GM19035 (cell line): ENCODE results near the gene NPY1R.

ENCODE experiments used
- ATAC-seq: cut with Tn5 transposase; IDR thresholded peaks from one replicate; pipeline ENCODE4 v1.9.1; 2021; ENCODE audit not compliant: unreplicated experiment

The NPY1R gene

DNA sequence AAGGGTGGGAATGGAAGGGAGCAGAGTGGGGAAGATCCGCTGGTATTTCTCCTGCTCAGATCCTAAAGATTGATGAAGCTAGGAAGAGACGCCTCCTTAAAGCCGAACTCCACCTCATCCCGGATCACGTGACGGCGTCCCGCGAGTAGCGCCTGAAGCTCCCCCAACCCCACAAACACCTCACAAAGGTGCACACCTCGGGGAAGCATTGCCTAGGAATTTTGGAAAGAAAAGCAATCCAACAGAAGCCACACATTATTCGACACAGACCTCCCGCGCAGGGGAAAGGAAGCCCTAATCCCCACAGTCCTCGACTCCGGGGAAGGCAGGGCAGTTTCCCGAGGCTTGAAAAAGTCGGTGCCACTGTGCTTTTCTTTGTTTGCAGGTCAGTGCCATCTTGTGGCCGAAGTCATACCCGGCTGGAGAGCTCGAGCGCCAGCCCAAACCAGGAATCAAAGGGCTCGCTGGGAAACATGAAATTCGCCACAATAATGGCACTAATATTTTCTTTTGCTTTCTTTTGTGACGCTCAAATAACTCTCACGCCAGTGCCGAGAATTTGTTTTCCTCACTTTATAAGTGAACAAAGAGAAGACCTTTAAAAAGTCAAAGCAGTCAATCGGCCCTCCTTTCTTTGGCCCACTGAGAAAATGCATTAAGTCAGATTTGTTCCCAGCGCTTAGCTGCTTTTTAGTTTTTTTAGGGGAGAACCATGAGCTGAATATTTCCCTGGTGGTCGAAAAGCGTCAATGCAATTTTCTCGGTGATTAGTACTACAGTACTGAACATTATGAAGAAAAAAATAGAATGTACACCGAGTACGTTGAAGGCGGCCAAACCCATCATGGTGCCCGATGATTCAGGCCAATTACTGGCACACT lies at the start of gene NPY1R:
NPY1R (minus strand) TSS at position 71 of the 881 bp plus-strand sequence. CDS start 6,042 bp downstream, outside the sequence.
- ATAC-seq = peak; percentile 88

DNA sequence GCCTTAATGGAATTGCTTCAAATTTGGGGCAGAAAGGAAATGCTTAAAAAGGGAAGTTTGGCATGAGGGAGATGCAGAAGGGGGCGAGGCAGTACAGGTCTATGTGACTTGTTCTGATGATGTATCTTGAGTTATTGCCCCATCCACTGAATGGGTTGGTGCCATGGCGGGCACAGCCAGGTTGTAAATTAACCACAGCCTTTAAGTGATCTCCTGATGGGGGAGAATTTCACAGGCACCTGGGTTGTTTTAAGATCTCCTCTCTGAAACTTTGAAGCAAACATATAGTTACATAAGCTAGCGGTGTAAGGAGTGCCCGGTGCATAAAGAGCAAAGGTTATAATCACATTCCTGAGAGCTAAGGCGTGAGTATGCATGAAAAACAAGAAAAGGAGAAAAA lies 48.3 kb upstream of the NPY1R start:
- no peak for ATAC-seq

DNA sequence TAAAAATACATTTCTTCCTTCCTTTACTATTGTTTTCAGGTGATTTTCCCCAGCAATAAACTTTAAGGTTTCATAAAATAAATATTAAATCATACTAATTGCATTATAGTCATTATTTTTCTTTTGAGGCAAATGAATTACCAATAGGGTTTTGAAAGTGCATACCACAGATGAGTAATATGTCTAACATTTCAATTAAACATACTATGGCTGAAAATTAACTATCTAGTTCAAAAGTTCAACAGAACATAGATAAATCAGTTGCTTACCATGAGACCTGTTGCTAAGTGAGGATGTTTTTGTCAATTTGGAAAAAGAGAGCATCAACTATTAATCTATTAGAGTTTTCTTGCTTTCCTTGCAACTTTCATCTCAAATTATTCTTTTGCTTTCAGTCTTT lies 46.3 kb upstream of the NPY1R start:
- no peak for ATAC-seq

DNA sequence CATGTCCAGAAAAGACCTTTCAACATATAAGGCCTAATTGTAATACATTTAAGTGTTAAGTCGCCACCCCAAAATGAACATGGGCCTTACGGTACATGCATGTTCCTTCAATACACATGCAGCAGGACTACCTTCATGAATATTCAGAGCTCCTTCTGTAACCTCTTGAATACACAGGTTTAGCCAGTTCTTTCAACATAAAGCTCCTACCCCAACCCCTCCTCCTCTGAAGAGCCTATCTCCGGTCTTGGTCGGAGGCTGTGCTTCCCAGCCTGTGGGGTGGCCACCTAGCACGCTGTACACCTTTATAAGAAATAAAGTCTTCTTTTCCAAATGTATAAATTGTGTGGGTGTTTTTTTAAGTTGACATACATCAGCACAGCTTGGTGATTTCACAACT lies 39.6 kb upstream of the NPY1R start:
- ATAC-seq = no peak

DNA sequence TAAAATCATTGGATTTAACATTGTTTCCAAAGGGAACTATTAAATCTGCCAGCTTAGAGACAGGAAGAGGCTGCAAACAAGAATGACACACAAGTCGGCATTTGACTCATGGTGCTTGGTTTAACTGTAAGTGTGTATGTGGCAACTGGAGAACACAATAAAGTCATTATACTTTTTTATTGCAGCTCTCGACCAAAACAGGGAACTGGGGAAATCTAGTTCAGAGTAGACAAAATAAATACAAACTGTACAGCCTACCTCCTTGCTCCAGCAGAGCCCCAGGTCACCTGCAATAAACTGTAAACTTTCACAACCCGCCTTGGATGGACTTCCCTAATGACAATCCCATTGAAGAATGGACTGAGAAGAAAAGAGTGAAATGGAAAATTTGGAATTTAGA lies 35.3 kb upstream of the NPY1R start:
- no peak for ATAC-seq

DNA sequence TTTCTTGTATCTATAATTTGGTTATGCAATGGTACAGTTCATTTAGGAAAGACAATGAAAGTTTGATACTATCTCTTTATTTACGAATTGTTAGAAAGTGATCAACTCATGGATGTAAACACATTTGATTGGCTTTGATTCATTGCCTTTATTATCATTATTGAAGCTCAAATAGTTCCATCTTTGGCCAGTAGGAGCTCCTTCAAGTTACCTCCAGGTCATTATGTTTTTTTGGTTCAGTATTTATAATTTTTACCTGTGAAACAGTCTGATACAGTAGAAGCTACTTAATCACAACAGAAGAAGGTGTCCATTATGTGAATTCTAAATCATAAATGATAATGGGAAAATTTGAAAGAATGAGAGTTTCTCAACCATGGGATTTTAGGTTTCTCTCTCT lies 23.7 kb upstream of the NPY1R start:
- ATAC-seq = no peak

DNA sequence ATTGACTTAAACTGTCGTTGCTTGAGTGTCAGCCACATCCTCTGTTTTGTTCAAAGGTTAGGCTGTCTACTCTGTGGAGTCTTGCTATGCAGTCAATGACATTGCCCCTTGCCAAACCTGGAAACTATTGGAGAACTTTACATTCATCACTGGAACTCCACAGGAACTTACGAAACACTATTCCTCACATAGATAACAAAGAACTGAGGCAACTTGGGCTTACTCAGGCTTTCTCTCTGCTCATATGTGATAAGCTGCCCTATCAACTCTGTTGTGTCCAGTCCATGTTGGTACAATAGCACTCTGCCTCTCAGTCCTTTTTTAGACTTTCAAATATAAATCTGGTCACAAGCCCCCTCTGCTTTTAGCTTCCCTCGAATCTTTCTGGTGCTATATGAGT lies 20.7 kb upstream of the NPY1R start:
- ATAC-seq = no peak

DNA sequence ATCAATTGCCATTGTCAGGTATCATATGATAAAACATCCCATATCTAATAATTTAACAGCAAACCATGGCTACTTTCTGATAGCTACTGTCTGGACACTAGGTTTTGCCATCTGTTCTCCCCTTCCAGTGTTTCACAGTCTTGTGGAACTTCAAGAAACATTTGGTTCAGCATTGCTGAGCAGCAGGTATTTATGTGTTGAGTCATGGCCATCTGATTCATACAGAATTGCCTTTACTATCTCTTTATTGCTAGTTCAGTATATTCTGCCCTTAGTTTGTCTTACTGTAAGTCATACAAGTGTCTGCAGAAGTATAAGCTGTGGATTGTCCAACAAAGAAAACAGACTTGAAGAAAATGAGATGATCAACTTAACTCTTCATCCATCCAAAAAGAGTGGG lies 18.3 kb upstream of the NPY1R start:
- ATAC-seq = no peak

DNA sequence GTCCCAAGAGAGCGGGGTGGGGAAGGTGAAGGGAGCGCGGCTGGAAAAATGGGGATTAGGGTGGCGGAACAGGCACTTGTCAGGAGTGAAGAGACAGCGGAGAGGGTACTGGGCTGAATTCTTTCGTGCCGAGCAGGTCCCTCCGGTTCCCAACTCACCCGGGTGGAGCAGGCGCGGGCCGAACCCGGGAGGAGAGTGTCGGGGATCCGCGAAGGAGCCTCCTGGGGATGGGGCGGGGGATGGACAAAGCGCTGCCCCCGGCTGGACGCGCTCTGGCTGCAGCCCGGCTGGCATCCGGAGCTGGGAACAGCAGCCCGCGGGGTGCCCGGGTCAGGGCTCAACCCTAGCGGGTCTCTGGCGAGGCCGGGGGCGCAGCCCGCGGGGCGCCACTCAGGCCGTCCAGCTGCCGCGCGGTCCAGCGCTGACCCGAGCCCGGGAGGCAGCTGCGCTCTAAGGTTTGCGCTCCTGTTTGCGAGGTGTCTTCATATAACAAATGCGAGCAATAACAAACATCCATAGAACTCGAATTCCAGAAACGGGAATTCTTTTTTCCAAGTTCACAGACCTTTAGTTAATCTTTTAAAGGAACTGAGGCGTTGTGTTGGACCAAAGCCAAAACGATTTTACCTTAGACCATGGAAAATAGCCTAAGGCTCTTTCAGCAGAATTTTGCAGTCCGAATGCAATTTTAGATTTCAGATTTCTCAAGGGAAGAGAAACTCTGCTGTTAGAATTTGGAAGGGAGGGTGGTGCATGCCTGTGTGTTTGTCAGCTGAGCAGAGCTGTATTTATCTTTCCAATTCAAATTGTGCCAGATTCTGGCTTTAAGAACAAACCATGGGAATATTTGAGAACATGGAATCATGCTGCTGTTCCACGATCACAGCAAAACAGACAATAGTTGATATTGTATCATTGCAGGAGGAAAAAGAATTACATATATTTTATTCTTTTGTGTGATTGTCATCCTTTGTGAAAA lies 12.0 kb upstream of the NPY1R start:
- ATAC-seq = no peak

DNA sequence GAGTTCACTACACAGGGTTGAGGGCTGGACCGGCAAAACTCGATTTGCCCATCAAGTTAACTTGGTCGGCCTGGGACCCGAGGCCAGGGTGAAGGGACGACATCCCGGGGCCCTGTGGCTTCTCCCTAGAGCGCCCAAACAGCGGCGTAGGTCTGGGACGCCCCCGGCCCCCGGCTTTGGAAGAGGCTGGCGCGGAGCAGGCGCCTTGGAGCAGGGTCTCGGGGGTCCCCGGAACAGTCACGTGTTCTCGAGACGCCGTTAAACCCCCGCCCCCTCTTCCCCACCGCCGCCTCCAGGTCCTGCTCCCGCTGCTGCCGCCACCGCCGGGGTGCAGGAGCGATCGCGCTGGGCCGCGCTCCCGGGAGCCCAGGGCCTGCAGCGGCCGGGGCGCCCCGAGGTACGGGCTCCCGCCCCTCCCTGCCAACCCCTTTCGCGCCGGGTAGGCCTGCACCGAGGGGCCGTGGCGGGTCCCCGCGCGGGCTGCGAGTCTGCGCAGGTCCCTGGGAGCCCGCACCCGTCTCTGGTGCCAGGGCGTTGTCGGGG lies 11.3 kb upstream of the NPY1R start, which contains the start of gene NPY5R:
NPY5R (plus strand) TSS at position 289 of the 543 bp plus-strand sequence. CDS start 6,382 bp downstream, outside the sequence.
- no peak for ATAC-seq

DNA sequence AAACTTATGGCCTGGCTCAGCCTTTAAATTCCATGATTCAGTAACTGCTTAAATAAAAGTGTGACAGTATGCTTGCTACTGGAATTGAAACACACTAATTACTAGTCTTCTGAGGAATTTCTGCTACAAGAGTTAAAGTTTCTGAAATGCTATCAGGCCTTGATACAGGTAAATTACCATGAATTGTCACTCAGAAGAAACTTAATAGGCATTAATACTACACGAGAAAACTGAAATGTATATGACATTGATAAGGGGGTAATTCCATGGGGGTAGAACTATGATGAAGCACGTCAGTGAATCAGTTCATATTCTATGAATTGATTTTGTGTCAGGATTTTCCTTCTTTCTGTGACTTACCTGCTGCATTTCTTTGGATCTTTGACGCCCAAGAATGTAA lies 3.0 kb upstream of the NPY1R start:
- ATAC-seq = no peak

DNA sequence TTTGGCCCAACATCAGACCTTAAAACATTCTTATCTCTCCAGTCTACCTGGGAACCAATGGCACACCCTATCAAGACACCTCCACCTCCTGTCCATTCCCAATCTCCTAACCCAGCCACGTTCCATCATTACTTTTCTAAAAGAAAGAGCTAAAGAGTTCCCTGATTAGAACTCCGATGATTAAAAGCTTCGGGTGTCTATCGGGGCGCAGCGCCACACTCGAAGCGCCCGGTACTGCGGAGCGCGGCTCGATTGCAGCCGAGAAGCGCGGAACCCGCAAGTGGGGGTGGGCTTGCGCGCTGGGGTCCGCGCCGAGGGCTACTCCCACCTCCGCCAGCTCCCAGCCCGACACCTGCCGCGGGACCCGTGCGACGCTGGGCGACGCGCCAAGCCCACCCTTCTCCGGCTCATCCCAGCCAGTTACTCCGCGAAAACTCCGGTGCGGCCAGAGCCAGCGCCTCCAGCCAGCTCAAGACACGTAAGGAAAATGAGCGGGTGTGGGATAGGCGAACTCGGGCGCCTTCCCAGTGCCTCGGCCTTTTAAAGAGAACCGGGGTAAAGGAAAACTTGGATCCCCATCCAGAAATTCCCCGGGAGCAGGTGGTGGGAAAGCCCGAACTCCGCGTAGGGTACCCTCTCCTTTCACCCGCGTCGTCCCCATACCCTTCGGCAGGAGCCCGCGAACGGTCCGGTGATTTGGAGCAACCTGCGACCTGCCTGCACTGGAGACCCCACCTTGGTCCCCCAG lies 593 bp downstream of the NPY1R start:
- ATAC-seq = no peak

DNA sequence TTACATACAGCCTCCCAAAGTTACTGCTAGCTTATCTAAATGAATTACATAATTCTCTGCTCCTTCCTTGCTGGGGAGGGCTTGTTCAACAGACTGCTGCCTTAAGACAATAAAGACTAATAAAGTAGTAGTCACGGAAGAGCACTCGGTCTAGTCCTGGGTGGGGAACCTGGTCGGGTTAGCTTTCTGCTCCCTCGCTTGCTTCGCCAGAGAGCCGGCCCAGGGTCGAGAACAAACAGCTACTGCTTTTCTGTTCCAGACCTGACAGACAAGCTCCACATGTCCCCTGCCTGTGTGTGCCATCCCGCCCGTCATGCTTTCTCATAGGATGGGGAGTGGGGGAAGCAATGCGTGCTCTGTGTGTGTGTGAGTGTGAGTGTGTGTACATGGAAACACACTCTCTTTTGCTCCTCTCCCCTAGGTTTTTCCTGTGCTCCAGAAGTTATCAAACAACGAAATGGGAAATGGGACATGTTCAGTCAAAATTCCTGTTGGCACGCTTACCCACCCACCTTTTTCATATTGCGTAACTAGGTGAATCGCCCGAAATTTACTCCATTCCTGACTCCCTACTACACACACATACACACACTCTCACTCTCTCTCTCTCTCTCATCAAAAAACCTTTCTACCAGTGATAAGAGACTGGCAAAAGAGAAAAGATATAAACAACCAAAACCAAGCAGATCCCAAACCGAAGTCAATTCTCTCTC lies 1.3 kb downstream of the NPY1R start:
- ATAC-seq = no peak

DNA sequence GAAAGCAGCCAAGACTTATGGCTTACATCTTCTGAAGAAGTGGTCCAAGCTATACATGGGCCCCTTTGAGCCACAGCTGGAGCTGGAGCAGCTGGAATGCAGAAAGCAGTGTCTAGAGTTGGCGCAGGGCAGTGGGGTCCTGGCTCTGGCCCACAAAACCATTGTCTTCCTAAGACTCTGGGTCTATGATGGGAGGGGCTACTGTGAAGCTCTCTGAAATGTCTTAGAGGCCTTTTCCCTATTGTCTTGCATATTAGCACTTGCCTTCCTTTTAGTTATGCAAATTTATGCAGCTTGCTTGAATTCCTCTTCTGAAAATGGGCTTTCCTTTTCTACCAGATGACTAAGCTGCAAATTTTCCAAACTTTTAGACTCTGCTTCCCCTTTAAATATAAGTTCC lies 15.3 kb downstream of the NPY1R start:
- no peak for ATAC-seq

DNA sequence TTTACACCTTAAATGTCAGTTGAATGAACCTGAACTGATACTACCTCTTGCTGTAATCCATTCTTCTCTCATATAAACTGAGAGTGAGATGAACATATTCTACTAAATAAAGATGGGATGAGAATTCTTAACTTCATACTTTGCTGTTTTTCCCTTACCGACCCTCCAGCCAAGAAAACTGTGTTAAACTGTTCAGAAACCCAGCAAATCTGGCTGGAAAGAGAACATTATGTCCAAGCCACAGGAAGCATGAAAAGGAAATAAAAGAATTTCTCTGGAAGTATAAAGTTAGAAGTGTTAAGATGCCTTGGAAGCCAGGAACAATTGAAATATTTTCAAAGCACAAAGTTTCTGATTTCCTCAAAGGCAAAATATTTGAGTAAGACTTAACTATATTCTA lies 22.9 kb downstream of the NPY1R start:
- no peak for ATAC-seq

DNA sequence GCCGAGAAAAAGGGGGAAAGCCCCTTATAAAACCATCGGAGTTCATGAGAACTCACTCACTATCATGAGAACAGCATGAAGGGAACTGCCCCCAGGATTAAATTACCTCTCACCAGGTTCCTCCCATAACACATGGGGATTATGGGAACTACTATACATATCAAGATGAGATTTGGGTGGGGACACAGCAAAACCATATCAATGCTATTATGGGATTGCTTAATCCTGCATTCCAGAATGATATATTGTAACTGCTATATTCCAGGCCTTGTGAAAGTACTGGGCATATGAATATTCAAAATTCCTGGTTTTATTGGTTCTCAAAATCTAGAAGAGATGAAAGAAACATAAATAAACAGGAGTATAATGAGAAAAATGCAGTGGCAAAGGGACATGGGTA lies 29.3 kb downstream of the NPY1R start:
- ATAC-seq = no peak

DNA sequence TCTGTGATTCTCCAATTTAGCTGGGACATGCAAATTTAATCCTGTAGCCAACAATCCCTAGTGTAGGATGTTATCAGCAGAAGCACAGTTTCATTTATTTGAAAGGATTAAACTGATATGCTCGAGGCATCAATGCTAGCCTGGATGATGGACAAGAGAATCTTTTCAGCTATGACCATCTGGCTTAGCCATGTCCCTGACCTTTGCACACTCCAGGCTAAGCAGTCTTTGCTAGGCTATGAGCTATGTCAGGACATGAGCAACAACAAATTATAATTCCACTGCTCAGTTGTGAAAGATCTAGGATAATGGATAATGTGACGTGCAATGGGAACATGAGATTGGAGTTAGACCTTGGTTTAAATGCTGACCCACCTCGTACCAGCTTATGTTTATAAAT lies 32.0 kb downstream of the NPY1R start:
- ATAC-seq = no peak

DNA sequence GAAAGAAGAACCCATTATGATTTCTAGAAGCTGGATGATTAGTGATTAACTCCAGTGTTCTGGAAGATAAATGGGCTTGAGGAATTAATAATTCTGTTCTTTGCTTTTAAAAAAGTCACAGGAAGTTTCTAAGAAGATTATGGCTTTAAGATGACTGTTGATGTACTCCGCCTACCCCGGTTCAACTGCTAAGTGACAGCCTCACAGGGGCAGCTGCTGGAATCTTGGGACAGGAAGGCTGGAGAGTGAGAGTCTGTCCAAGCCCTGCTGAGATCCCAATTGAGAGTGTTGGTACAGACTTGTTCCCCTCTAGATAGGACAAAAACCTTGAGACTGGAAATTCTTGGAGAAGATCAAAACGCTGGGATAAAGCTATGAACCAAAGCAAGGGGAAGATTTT lies 37.3 kb downstream of the NPY1R start:
- ATAC-seq = no peak

DNA sequence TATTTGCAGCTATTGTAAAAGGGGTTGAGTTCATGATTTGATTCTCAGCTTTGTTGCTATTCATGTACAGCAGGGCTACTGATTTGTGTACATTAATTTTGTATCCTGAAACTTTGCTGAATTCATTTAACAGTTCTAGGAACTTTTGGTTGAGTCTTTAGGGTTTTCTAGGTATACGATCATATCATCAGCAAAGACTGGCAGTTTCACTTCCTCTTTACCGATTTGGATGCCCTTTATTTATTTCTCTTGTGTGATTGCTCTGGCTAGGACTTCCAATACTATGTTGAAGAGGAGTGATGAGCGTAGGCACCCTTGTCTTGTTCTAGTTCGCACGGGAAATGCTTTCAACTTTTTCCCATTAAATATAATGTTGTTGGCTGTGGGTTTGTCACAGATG lies 48.1 kb downstream of the NPY1R start:
- ATAC-seq = no peak
